ENCODE results near the gene LILRB5. TPM values are rescaled to one million over a fixed set of nuclear protein-coding genes. Genes with fewer than 3 reads are reported as not detected.

The LILRB5 gene
- total RNA-seq, 4 donors from 2014 or later = 8.3 to 10.7 (median 9.1) TPM

DNA sequence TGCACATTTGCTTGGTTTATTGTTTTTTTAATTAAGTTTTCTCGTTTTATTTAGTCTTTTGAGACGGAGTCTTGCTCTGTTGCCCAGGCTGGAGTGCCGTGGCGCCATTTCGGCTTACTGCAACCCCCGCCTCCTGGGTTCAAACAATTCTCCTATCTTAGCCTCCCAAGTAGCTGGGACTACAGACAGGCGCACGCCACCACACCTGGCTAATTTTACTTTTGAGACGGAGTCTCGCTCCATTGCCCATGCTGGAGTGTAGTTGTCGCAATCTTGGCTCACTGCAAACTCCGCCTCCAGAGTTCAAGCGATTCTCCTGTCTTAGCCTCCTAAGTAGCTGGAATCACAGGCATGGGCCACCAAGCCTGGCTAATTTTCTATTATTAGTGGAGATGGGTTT lies 55.1 kb downstream of the LILRB5 start:
- peaks cover 20 to 63% (median 46%) of the 10 kb centered on the region in 4 donors for H3K4me1 ChIP-seq
- H3K36me3 ChIP-seq = peaks cover 0 to 50% (median 8%) of the 10 kb centered on the region in 4 donors
- H3K4me3 ChIP-seq = peak overlapping the region in 3 of 4 donors; percentile 42 to 68 (median 58)
- no peaks in the 10 kb centered on the region for H3K9me3 ChIP-seq
- DNase-seq = no peak
- in situ Hi-C loops (cut with MboI; ENCODE audit: low pct_ligation_motif_present in 1 of 4, low pct_unique_long_range_greater_than_20kb in 1 of 4, low sequenced_read_pairs in 3 of 4) = no loop called here
- intact Hi-C loops (cut with DNase I; ENCODE audit: low total_unique reads) = no loop called here
- WGBS, 2 donors (ENCODE audit: low coverage in 1 of 2) = 49 to 55% methylated on average over 8 to 13 of the region's 13 CpGs
- TF ChIP-seq POLR2A (IDR thresholded peaks at IDR 0.05) (no peak), POLR2AphosphoS5 (IDR thresholded peaks at IDR 0.05) (no peak), EP300 (IDR thresholded peaks at IDR 0.05; ENCODE audit: low read depth) (no peak)
- TF ChIP-seq, protein P1, sequence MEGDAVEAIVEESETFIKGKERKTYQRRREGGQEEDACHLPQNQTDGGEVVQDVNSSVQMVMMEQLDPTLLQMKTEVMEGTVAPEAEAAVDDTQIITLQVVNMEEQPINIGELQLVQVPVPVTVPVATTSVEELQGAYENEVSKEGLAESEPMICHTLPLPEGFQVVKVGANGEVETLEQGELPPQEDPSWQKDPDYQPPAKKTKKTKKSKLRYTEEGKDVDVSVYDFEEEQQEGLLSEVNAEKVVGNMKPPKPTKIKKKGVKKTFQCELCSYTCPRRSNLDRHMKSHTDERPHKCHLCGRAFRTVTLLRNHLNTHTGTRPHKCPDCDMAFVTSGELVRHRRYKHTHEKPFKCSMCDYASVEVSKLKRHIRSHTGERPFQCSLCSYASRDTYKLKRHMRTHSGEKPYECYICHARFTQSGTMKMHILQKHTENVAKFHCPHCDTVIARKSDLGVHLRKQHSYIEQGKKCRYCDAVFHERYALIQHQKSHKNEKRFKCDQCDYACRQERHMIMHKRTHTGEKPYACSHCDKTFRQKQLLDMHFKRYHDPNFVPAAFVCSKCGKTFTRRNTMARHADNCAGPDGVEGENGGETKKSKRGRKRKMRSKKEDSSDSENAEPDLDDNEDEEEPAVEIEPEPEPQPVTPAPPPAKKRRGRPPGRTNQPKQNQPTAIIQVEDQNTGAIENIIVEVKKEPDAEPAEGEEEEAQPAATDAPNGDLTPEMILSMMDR (IDR thresholded peaks at IDR 0.05) = no peak
- no peaks in the 10 kb centered on the region for H3K27me3 ChIP-seq
- peak overlapping the region; percentile 95 to 96 (median 96) for H3K27ac ChIP-seq

DNA sequence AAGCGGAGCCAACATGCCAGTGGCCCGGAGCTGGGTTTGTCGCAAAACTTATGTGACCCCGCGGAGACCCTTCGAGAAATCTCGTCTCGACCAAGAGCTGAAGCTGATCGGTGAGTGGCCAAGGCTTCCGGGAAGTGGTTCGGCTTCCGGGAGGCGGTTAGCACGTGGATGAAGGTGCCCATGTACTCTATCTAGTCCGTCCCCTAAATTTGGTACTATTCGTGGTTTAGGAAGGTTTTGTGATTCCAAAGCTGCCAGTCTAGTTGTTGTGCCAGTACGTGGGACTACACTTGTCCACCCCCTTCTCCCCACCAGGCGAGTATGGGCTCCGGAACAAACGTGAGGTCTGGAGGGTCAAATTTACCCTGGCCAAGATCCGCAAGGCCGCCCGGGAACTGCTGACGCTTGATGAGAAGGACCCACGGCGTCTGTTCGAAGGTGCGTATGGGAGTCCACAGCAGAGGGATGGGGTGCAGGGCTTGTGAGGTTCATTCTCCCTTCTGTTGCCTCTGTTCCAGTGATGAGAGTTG lies 55.8 kb downstream of the LILRB5 start:
- intact Hi-C loops (cut with DNase I; ENCODE audit: low total_unique reads) (no loop called here), in situ Hi-C loops (cut with MboI; ENCODE audit: low pct_ligation_motif_present in 1 of 4, low pct_unique_long_range_greater_than_20kb in 1 of 4, low sequenced_read_pairs in 3 of 4) (no loop called here)
- peak overlapping the region; percentile 95 to 96 (median 96) for H3K27ac ChIP-seq
- H3K4me1 ChIP-seq = peaks cover 20 to 56% (median 41%) of the 10 kb centered on the region in 4 donors
- H3K9me3 ChIP-seq = no peaks in the 10 kb centered on the region
- H3K36me3 ChIP-seq = peaks cover 0 to 42% (median 4%) of the 10 kb centered on the region in 4 donors
- WGBS, 2 donors (ENCODE audit: low coverage in 1 of 2) = 0 to 1% methylated on average over 4 to 28 of the region's 28 CpGs
- TF ChIP-seq, protein P1 (IDR thresholded peaks at IDR 0.05) = no peak
- TF ChIP-seq POLR2AphosphoS5 (IDR thresholded peaks at IDR 0.05) = no peak
- peak overlapping the region; percentile 42 to 68 (median 54) for H3K4me3 ChIP-seq
- no peak for DNase-seq
- H3K27me3 ChIP-seq = no peaks in the 10 kb centered on the region

Small RNA genes lying within 50 kb of the gene (small RNA-seq; reads per million reads assigned to genes)
- 0 reads per million in 4 donors for gene AC245884.12
- gene MIR4752 = 0 reads per million in 4 donors
- 0 reads per million in 4 donors for gene RNU6-1307P

Other genes with a start within 250 kb of the LILRB5 start
- not detected for gene VSTM1, start 193.4 kb downstream of the LILRB5 start, total RNA-seq
- gene TARM1, start 175.9 kb downstream of the LILRB5 start, total RNA-seq = not detected
- gene OSCAR, start 156.5 kb downstream of the LILRB5 start, total RNA-seq = 1 to 10 TPM in 1 of 4 donors, under 1 TPM in 2, not detected in 1; 0.27 to 3.2 (median 0.75) TPM
- 100 to 1,000 TPM in 2 of 4 donors, 10 to 100 TPM in 2; 25.4 to 316 (median 97.3) TPM for gene NDUFA3, start 154.4 kb downstream of the LILRB5 start, total RNA-seq
- gene TFPT, start 141.6 kb downstream of the LILRB5 start, total RNA-seq = 10 to 100 TPM in 3 of 4 donors, 1 to 10 TPM in 1; 9.8 to 25.8 (median 14.0) TPM
- gene PRPF31, start 141.5 kb downstream of the LILRB5 start, total RNA-seq = 10 to 100 TPM; 24.7 to 50.5 (median 34.9) TPM
- gene CNOT3, start 119.5 kb downstream of the LILRB5 start, total RNA-seq = 10 to 100 TPM; 28.1 to 85.7 (median 32.1) TPM
- 10 to 100 TPM in 1 of 4 donors, 1 to 10 TPM in 3; 3.4 to 11.1 (median 5.8) TPM for gene LENG1, start 97.6 kb downstream of the LILRB5 start, total RNA-seq
- gene TMC4, start 84.1 kb downstream of the LILRB5 start, total RNA-seq = 100 to 1,000 TPM in 3 of 4 donors, 10 to 100 TPM in 1; 91.5 to 386 (median 180) TPM
- gene MBOAT7, start 67.7 kb downstream of the LILRB5 start, total RNA-seq = 100 to 1,000 TPM; 180 to 249 (median 218) TPM
- 100 to 1,000 TPM in 1 of 4 donors, 10 to 100 TPM in 3; 62.0 to 138 (median 65.9) TPM for gene TSEN34, start 66.0 kb downstream of the LILRB5 start, total RNA-seq
- 1,000 to 10,000 TPM in 3 of 4 donors, 100 to 1,000 TPM in 1; 912 to 1,639 (median 1,317) TPM for gene RPS9, start 56.4 kb downstream of the LILRB5 start, total RNA-seq
- gene LILRB3, start 34.3 kb downstream of the LILRB5 start, total RNA-seq = 1 to 10 TPM; 2.2 to 7.6 (median 4.6) TPM
- 1 to 10 TPM in 2 of 4 donors, under 1 TPM in 1, not detected in 1; 0.79 to 1.4 (median 1.1) TPM for gene LILRA6, start 14.5 kb downstream of the LILRB5 start, total RNA-seq
- gene LILRB2, start 23.8 kb upstream of the LILRB5 start, total RNA-seq = 1 to 10 TPM; 1.6 to 3.4 (median 2.1) TPM
- gene LILRA5, start 55.9 kb upstream of the LILRB5 start, total RNA-seq = 1 to 10 TPM in 2 of 4 donors, not detected in 2; 1.6 TPM
- under 1 TPM in 2 of 4 donors, not detected in 2; 0.14 to 0.79 TPM for gene LILRA4, start 81.9 kb upstream of the LILRB5 start, total RNA-seq
- 10 to 100 TPM in 2 of 4 donors, 1 to 10 TPM in 2; 1.9 to 18.4 (median 7.3) TPM for gene LAIR1, start 107.7 kb upstream of the LILRB5 start, total RNA-seq
- 1 to 10 TPM; 1.1 to 7.5 (median 3.0) TPM for gene TTYH1, start 158.2 kb upstream of the LILRB5 start, total RNA-seq
- gene LENG8, start 191.9 kb upstream of the LILRB5 start, total RNA-seq = 1,000 to 10,000 TPM in 1 of 4 donors, 100 to 1,000 TPM in 3; 194 to 1,037 (median 566) TPM
- 10 to 100 TPM in 3 of 4 donors, 1 to 10 TPM in 1; 1.1 to 16.5 (median 12.3) TPM for gene LENG9, start 206.5 kb upstream of the LILRB5 start, total RNA-seq
- gene CDC42EP5, start 216.0 kb upstream of the LILRB5 start, total RNA-seq = 100 to 1,000 TPM; 210 to 231 (median 214) TPM
- 1 to 10 TPM in 1 of 4 donors, not detected in 3; 3.2 TPM for gene LAIR2, start 245.6 kb upstream of the LILRB5 start, total RNA-seq

Measured in transverse colon (tissue), 4 donors.